Neural progenitor cell (in vitro differentiated cells): ENCODE data around the gene CHERP.

ENCODE experiments used
- EZH2phosphoT487 ChIP-seq: fragments of 200-600 bp; sonication (generic); IDR thresholded peaks from 2 replicates; pipeline ENCODE4 v1.6.1; 2017; ENCODE audit warnings: antibody characterized with exemption
- TF ChIP-seq, protein P1 (sequence below): fragments of 200-600 bp; sonication (generic); IDR thresholded peaks from 2 replicates; pipeline ENCODE4 v1.5.1; 2017; ENCODE audit warnings: antibody characterized with exemption, mild to moderate bottlenecking

DNA sequence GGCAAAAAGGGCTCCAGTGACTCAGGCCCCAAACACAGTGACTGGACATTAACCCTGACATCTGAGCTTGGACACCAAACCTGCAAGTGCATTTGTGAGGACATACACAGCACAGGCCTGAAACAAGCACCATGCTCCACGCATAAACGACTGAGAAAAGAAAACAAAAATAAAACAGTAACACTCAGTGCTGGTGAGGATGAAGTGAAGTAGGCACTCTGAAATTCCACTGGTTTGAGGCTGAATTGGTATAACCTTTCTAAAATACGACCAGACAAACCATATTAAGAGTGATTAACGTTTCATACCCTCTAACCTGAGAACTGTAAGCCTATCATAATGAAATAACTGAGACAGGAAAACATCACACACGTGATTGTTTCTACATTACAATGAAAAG is 24.5 kb upstream of the CHERP start:
- TF ChIP-seq, protein P1, sequence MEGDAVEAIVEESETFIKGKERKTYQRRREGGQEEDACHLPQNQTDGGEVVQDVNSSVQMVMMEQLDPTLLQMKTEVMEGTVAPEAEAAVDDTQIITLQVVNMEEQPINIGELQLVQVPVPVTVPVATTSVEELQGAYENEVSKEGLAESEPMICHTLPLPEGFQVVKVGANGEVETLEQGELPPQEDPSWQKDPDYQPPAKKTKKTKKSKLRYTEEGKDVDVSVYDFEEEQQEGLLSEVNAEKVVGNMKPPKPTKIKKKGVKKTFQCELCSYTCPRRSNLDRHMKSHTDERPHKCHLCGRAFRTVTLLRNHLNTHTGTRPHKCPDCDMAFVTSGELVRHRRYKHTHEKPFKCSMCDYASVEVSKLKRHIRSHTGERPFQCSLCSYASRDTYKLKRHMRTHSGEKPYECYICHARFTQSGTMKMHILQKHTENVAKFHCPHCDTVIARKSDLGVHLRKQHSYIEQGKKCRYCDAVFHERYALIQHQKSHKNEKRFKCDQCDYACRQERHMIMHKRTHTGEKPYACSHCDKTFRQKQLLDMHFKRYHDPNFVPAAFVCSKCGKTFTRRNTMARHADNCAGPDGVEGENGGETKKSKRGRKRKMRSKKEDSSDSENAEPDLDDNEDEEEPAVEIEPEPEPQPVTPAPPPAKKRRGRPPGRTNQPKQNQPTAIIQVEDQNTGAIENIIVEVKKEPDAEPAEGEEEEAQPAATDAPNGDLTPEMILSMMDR, result no peak
- no peak for TF ChIP-seq EZH2phosphoT487
